HG03378 (cell line): ENCODE data around the gene ERO1A.

Source experiments
- ATAC-seq: cut with Tn5 transposase; IDR thresholded peaks from one replicate; pipeline ENCODE4 v1.9.1; 2021; ENCODE audit warnings: mild to moderate bottlenecking, moderate library complexity; ENCODE audit not compliant: unreplicated experiment

ERO1A gene

GRCh38 chr14:52701223-52701622 is 5.9 kb upstream of the ERO1A start:
- ATAC-seq: no peak

- ATAC-seq: no peak
These were observed 5.4 kb upstream of the ERO1A start for GRCh38 chr14:52700701-52701172.

DNA sequence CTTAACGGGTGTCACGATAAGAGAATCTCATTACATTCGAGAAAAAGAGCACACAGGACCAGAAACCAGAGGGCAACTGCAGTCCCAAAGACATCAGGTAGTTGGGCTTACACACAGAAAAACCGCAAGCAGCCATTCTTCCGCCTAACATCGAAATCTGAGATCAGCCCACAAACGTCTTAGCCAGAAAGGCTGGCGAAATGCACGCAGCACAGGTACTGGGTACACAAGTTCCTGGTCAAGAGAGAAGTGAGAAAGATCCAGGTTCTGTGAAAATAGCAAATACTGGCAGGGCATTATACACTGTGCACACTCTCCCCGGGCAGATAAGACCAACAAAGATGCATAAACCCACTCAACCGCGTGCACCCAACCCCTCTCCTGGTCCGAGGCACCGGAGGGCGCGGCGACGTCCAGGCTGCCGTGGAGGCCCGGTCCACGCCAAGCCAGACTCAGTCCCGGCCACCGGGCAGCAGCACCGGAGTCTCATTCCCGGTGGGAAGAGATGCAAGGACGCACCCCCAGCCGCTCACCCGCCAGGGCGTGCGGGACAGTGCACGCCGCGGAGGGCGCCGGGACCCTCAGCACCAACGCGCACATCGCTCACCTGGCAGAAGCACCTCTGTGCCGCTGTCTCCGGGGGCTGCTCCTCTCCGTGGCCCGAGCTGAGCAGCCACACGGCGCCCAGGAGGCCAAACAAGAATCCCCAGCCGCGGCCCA is 437 bp downstream of the ERO1A start:
- ATAC-seq: peak; percentile 68

- no peak for ATAC-seq
These were observed 1.8 kb downstream of the ERO1A start for GRCh38 chr14:52693532-52693931.

DNA sequence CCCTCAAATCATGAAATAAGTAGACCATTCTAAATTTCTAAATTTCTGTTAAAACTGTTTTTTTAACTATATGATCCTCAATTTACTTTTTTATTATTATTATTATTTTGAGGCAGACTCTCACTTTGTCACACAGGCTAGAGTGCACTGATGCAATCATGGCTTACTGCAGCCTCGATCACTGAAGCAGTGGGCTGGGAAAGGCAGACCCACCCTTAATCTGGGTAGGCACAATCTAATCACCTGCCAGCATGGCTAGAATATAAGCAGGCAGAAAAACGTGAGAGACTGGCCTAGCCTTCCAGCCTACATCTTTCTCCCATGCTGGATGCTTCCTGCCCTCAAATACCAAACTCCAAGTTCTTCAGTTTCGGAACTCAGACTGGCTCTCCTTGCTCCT is 2.3 kb downstream of the ERO1A start:
- ATAC-seq: no peak

DNA sequence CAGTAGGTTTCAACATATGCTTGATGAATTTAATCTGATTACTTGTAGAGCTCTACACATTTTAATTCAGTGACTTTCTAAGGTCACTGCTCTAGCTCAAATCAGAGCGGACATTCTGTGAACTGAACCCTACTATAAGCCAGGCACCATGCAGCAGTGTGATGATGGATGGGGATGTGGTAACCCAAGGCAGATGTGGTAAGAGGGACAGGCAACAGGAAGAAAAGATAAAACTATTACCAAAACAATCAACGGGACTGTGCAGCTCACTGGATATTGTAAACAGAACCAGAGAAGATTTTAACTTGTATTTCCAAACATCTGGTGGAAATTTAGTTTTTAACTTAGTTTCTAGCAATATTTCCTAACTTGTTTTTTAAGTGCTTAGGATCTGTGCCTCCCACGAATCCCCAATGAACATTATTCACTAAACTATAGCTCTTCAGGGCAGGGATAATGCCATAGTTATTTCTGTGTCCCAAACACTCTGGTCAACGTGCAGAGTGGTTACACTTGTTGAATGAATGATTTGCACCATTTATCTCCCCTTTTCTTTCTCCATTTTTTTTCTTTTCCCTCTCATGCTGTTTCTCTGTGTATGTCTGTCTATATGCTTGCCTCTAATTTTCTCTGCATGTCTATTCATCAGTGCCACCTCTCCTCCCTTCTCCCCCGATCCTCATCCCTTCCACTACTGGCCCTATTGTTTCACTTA is 3.0 kb downstream of the ERO1A start:
- ATAC-seq: no peak

DNA sequence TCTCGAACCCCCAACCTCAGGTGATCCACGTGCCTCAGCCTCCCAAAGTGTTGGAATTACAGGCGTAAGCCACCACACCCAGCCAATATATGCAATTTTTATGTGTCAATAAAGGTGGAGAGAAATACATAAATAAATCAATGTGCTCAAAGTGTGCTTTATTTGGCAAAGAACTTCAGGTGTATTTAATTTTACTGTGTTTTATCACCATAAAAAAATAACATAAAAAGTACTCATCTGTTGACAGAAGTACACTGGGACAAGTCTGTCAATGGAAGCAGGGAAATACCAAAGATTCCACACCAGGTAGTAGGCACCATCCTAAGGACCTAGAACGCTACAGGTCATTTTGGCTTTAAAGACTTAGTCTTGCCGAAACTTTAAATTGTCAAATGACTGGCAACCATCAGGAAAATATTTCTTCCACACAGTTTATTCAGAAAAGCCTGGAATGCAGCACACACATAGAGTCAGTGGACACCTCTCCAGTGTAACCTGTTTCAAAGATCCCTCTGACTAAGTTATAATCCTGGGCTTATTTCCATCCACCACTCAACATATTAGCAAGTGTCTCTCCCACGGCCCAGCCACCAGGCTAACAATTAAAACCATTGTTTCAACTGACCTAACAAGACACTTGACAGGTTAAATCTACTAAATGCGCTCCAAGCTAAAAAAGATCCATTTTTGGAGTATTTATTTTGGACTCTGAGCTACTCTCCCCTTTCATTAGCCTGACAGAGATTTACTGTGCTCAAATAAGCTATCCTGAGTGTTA is 4.2 kb downstream of the ERO1A start:
- no peak for ATAC-seq

GRCh38 chr14:52686176-52686575 is 9.2 kb downstream of the ERO1A start:
- no peak for ATAC-seq

GRCh38 chr14:52683985-52684520 is 11.3 kb downstream of the ERO1A start:
- no peak for ATAC-seq

DNA sequence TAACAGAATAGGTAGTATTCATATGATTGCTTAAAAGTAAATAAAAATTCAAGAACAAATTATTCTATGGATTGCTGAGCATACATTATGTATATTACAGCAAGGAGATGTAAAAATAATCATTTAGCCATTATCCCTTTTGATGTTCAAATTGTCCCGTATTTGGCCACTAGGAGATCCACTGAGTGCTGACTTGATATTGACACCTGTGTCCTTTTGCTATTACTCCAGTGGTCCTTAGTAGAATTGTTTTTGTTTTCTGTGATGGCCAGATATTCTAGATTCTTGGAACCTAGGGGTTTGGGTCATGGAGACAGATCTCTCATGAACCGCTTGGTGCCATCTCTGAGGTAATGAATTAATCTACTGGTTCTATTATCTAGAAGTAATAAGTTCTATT is 16.8 kb downstream of the ERO1A start:
- no peak for ATAC-seq

GRCh38 chr14:52663850-52664249 is 31.5 kb downstream of the ERO1A start:
- ATAC-seq: no peak

- ATAC-seq: no peak
These were observed 34.0 kb downstream of the ERO1A start for GRCh38 chr14:52661314-52661713.

DNA sequence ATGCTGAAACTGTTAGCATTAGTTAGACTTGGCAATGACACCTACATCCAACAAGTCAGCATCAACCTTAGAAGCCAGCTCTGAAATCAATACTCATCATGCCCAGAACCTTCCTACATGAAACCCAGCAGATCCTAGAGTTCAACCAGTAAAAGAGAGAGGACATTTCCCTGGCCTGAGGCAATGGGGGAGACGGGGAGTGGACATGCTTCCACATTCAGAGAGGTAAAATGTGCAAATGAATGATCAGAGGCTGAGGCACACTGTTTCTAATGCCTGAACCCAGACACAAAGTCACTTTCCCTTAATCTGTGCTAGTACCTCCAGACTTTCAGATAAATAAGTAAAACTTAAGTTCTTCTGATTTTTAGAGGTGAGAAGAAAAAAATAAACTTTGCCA is 34.5 kb downstream of the ERO1A start:
- ATAC-seq: no peak

DNA sequence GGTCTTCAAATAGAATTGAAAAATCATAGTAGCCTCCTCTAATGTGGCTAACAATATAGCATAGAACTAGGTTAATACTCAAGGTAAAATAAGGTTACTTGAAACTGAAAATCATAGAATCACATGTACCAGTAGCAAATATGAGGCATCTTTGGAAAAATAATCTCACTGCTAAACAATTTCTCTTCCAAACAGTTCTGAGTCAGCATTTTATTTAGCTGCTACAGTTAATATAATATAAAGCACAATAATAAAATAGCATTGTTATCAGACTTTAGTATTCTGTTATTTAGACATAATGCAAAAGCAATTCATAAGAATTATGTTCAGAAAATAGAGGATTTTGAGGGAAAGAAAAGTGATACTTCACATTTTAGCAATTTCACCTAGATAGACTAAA is 35.0 kb downstream of the ERO1A start:
- no peak for ATAC-seq

DNA sequence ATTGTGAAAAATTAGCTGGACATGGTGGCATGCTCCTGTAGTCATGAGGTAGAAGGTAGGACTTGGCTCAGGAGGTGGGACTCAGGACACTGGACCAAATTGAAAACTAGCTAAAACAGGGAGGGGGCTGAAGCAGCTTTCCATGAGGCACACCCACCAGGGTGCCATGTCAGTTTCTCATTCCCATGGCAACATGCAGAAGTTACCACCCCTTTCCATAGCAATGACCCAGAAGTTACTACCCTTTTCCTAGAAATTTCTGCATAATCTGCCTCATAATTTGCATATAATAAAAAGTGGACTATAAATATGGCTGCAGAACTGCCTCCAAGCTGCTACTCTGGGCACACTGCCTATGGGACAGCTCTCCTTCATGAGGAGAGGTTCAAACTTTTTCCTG is 38.5 kb downstream of the ERO1A start:
- ATAC-seq: no peak

DNA sequence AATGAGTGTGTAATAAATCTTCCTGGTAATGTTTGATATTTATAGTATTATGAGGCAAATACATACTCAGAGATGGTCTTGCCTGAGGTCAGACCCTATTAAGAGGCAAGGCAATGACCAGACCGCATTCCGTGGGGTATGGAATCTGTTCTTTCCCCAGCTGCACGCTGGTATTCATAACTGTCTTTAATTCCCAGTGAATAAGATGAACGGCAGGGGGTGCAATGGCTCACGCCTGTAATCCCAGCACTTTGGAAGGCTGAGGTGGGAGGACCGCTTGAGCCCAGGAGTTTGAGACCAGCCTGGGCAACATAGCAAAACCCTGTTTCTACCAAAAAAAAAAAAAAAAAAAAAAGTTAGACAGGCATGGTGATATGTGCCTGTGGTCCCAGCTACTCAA is 44.6 kb downstream of the ERO1A start:
- ATAC-seq: no peak

DNA sequence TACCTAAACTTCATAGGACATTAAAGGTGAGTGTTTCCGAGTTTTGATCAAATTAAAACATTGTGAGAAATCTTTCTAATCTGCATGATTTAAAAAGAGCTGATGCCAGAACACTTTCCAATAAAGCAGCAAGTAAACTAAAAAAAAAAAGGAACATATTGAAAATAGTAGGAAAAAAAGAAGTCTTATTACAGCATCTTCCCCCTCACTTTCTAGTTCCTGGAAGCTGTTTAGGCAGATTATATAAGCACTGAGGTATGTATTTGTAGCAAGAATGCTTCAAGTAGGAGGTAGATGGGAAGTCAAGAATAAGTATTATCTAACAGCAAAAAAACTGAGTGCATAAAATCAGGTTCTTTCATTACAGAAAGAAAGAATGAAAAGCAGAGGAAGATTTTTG is 45.8 kb downstream of the ERO1A start:
- ATAC-seq: no peak

- ATAC-seq: no peak
These were observed 53.6 kb downstream of the ERO1A start for GRCh38 chr14:52641745-52642144.

DNA sequence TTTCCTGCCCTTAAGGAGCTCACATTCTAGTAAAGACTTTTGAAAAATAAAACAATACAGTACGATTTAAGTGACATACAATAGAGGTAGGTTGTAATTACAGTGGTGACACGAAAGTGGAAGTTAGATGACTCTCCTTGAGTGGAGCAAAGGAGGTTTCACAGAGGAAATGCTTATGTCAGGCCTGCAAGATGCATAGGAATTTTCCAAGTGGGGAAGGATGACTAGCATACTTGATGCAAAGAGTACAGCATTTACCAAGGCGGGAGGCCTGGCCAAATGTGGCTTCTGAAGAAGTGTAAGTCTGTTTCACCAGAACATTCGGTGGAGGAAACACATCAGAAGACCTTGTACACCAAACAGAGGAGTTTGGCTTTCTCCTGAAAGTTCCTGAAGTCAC is 55.2 kb downstream of the ERO1A start:
- no peak for ATAC-seq

DNA sequence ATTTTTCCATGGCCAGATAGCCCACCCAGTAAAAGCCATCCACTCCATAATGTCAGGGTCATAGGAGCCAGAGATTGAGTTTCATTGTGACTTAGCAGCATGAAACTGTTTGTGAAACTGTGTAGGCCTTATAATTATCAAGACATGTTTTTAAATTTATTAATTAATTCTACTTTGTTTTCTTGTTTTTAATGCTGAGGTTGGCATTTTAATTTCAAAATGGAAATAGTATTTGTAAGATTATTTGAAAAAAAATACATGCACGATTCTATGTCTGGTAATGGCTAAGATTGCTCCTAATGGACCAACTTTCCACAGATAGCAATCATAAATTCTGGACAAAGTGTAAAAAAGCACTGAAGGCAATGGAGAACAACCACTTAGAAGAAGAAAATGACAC is 75.7 kb downstream of the ERO1A start:
- no peak for ATAC-seq

DNA sequence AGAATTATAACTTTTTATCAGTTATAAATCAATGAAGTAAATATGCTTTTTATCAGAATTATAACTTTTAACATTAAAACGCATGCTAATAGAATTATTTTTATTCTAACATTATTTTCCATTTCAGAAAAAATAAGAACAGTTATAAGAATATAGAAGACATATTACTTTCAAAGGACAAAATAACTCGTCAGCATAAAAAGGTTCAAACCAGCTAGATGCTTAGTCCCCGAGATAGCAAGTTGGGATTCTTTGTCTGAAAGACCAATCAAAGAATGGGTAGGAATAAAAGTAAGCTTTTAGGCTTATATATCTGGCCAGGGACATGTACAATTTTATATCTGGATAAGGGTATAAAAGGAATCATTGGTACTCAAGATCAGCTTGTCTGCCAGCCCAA is 76.8 kb downstream of the ERO1A start:
- ATAC-seq: no peak

GRCh38 chr14:52610187-52610586 is 85.2 kb downstream of the ERO1A start:
- no peak for ATAC-seq
